ENCODE data around the gene AKT1S1. TPM values are rescaled to one million over a fixed set of nuclear protein-coding genes. Genes with fewer than 3 reads are reported as not detected.

AKT1S1 gene
- total and polyA plus RNA-seq, 2 of the 13 experiments (the other 11 are each of a cell fraction or from before 2014, with no cell fraction given) = 13.5 to 27.8 TPM

GRCh38 chr19:49829200-49829599 is 48.0 kb downstream of the AKT1S1 start (continued):
- TF ChIP-seq RCOR2 (CRISPR knock-in tag; IDR thresholded peaks at IDR 0.05) (no peak), MLX (CRISPR knock-in tag; IDR thresholded peaks at IDR 0.05) (no peak), SMAD1 (CRISPR knock-in tag; IDR thresholded peaks at IDR 0.05; ENCODE audit: borderline replicate concordance, low read depth) (no peak), ZNF775 (CRISPR knock-in tag; IDR thresholded peaks at IDR 0.05; ENCODE audit: borderline replicate concordance) (no peak), ZBTB39 (CRISPR knock-in tag; IDR thresholded peaks at IDR 0.05) (no peak), DNMT1 (CRISPR knock-in tag; IDR thresholded peaks at IDR 0.05) (no peak), MYPOP (CRISPR knock-in tag; IDR thresholded peaks at IDR 0.05) (no peak), ZNF224 (CRISPR knock-in tag; IDR thresholded peaks at IDR 0.05) (no peak), HMG20A (CRISPR knock-in tag; IDR thresholded peaks at IDR 0.05; ENCODE audit: borderline replicate concordance) (no peak)

DNA sequence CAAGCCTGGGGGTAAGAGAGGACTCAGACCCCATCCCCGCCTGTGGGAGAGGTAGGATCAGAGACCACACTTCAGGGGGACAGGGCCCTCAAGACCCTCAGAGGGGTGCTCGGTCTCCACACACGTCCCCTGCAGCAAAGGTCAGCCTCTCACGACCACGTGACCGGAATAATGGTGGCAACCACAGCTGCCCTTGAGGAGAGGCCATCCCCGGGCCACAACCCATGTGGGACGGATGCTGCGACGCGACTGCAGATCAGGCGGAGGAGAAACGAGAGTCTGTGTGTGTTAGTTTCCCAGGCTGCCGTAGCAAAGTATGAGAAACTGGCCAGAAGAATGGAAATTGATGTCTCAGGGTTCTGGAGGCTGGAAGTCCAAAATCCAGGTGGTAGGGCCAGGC is 50.1 kb downstream of the AKT1S1 start:
- BruUV-seq (replicated peaks) = no TSS peak
- Histone ChIP-seq H2AFZ (ENCODE audit: low read length) (no peak overlapping the region), H3K27ac (ENCODE audit: extremely low read length, insufficient read depth, low read length) (no peak overlapping the region), H3K79me2 (ENCODE audit: insufficient read depth, low read length) (no peaks in the 10 kb centered on the region), H3K4me3 (replicated peaks in 1 of 3; ENCODE audit: insufficient read depth in 1 of 3, low read depth in 2 of 3, low read length in 3 of 3) (no peak overlapping the region), H3K36me3 (replicated peaks in 1 of 2; ENCODE audit: control insufficient read depth in 1 of 2, insufficient read depth in 2 of 2, low read length in 2 of 2) (peaks cover 19 to 36% of the 10 kb centered on the region in 2 experiments; a peak in 4 of 5 replicates), H4K20me1 (ENCODE audit: insufficient read depth, low read length) (no peaks in the 10 kb centered on the region), H3K4me1 (ENCODE audit: insufficient read depth, low read length) (no peaks in the 10 kb centered on the region), H3K4me2 (ENCODE audit: low read depth, low read length) (no peak overlapping the region), H3K9me3 (ENCODE audit: low read length) (no peaks in the 10 kb centered on the region), H3K27me3 (ENCODE audit: control insufficient read depth in 1 of 2, insufficient read depth in 2 of 2, low read length in 2 of 2) (no peaks in the 10 kb centered on the region), H3K9ac (ENCODE audit: insufficient read depth, low read depth, low read length) (no peak overlapping the region)
- no peak for ATAC-seq
- FAIRE-seq = no peak
- over 99% methylated on average over 12 of the region's 14 CpGs for WGBS (ENCODE audit: low lambda C conversion rate)
- in situ Hi-C loops (cut with HindIII; ENCODE audit: extremely low pct_ligation_motif_present, low pct_unique_long_range_greater_than_20kb) = no loop called here
- no peak for DNase-seq (ENCODE audit: low spot score)
- POLR2A ChIA-PET = no interaction called here
- intact Hi-C loops (cut with micrococcal nuclease; ENCODE audit: unreplicated experiment) = no loop called here
- CTCF ChIA-PET (ENCODE audit: low intra/inter-chr PET ratio, low total read pairs) = no interaction called here
- no peak for TF ChIP-seq CBX1 (IDR thresholded peaks at IDR 0.05; ENCODE audit: low read depth)
- no peak for TF ChIP-seq U2AF1 (optimal IDR thresholded peaks at IDR 0.05; ENCODE audit: low read depth, low read length)
- TF ChIP-seq ZNF446 (CRISPR knock-in tag; IDR thresholded peaks at IDR 0.05) = no peak
- TF ChIP-seq SMC3 (IDR thresholded peaks at IDR 0.05; ENCODE audit: low read length) = no peak
- no peak for TF ChIP-seq KLF15 (CRISPR knock-in tag; IDR thresholded peaks at IDR 0.05; ENCODE audit: borderline replicate concordance)
- no peak for TF ChIP-seq ZNF33A (CRISPR knock-in tag; IDR thresholded peaks at IDR 0.05; ENCODE audit: borderline replicate concordance)
- no peak for TF ChIP-seq ZKSCAN8 (CRISPR knock-in tag; IDR thresholded peaks at IDR 0.05; ENCODE audit: borderline replicate concordance)
- TF ChIP-seq MTERF4 (CRISPR knock-in tag; IDR thresholded peaks at IDR 0.05) = no peak
- TF ChIP-seq LCORL (IDR thresholded peaks at IDR 0.05) = no peak
- no peak for TF ChIP-seq LCORL (CRISPR knock-in tag; IDR thresholded peaks at IDR 0.05)
- TF ChIP-seq ZNF883 (CRISPR knock-in tag; IDR thresholded peaks at IDR 0.05; ENCODE audit: not compliant biosample characterization) = no peak
- TF ChIP-seq HNRNPH1 (optimal IDR thresholded peaks at IDR 0.05; ENCODE audit: low read depth, low read length) = no peak
- TF ChIP-seq ZSCAN9 (CRISPR knock-in tag; IDR thresholded peaks at IDR 0.05; ENCODE audit: borderline replicate concordance) = no peak
- TF ChIP-seq RCOR2 (CRISPR knock-in tag; IDR thresholded peaks at IDR 0.05) = no peak
